Activated T-cell treated with anti-CD3 and anti-CD28 coated beads, Interleukin-2, amount 50 U/mL, for 4 hours (primary cell): ENCODE measurements around the gene POTEB. TPM values are rescaled to one million over a fixed set of nuclear protein-coding genes. Genes with fewer than 3 reads are reported as not detected.
A peak's percentile ranks its signal among the peaks of the same experiment; 100 is the strongest.
"Not testable (repeated sequence)": the region's sequence is repeated elsewhere in the genome, so short reads cannot be mapped to it uniquely, and the experiment has no call there.

ENCODE experiments used
- ATAC-seq, 2 donors: fragments of 200-7000 bp; cut with Tn5 transposase; one replicate each; pipeline ENCODE4 v1.10.0; 2021
- DNase-seq: peaks from one replicate; pipeline ENCODE4 v3.0.0-alpha.2; 2020
- H3K27me3 Mint-ChIP-seq: one replicate; pipeline ENCODE4 v1.8.0; 2021; ENCODE audit warnings: low read depth, mixed read lengths
- H3K36me3 Mint-ChIP-seq: one replicate; pipeline ENCODE4 v1.8.0; 2022; ENCODE audit warnings: mixed read lengths; ENCODE audit not compliant: insufficient read depth
- H3K4me1 Mint-ChIP-seq: one replicate; pipeline ENCODE4 v1.8.0; 2021; ENCODE audit warnings: low read depth, mixed read lengths
- H3K4me3 Mint-ChIP-seq: one replicate; pipeline ENCODE4 v1.8.0; 2021; ENCODE audit warnings: mild to moderate bottlenecking, moderate library complexity, mixed read lengths
- H3K9me3 Mint-ChIP-seq: one replicate; pipeline ENCODE4 v1.8.0; 2021; ENCODE audit warnings: mixed read lengths
- total RNA-seq, 3 donors: library from RNA; stranded (reverse); gene quantifications; one replicate each; pipeline ENCODE4 v1.2.1, GENCODE V29; 2021

The POTEB gene
- total RNA-seq = not detected

- H3K4me3 Mint-ChIP-seq, H3K36me3 Mint-ChIP-seq, ATAC-seq, H3K9me3 Mint-ChIP-seq, DNase-seq, H3K27me3 Mint-ChIP-seq, H3K4me1 Mint-ChIP-seq: not testable (repeated sequence)
Measured at GRCh38 chr15:21877635-21878034, at the start of gene POTEB. TSS of gene POTEB (minus strand) at chr15:21877735. CDS start at chr15:21877246, 489 bp downstream.

GRCh38 chr15:21890955-21891354 is 13.4 kb upstream of the POTEB start:
- not testable (repeated sequence) for H3K36me3 Mint-ChIP-seq, H3K4me1 Mint-ChIP-seq, H3K4me3 Mint-ChIP-seq, H3K27me3 Mint-ChIP-seq, H3K9me3 Mint-ChIP-seq, ATAC-seq, DNase-seq

GRCh38 chr15:21889542-21889941 is 12.0 kb upstream of the POTEB start:
- not testable (repeated sequence) for H3K4me3 Mint-ChIP-seq, H3K9me3 Mint-ChIP-seq, DNase-seq, H3K36me3 Mint-ChIP-seq, H3K27me3 Mint-ChIP-seq, H3K4me1 Mint-ChIP-seq
- peak in 1 of 2 donors; percentile 18 for ATAC-seq

- H3K4me3 Mint-ChIP-seq, H3K36me3 Mint-ChIP-seq, H3K9me3 Mint-ChIP-seq, H3K27me3 Mint-ChIP-seq, DNase-seq, H3K4me1 Mint-ChIP-seq, ATAC-seq: not testable (repeated sequence)
Measured at GRCh38 chr15:21838831-21839230, 38.7 kb downstream of the POTEB start.

Other genes starting within 250 kb of the POTEB start
- not detected for gene OR4M2, start 202.8 kb upstream of the POTEB start, total RNA-seq